CD4-positive, alpha-beta T cell treated with Interleukin-4 for 1 hour (primary cell): ENCODE measurements around the gene GTF3C4.
A peak's percentile ranks its signal among the peaks of the same experiment; 100 is the strongest.

Experiments used
- DNase-seq, 2 donors: peaks; one replicate each; pipeline ENCODE4 v3.0.0-alpha.2; 2020 to 2022

Gene GTF3C4

DNA sequence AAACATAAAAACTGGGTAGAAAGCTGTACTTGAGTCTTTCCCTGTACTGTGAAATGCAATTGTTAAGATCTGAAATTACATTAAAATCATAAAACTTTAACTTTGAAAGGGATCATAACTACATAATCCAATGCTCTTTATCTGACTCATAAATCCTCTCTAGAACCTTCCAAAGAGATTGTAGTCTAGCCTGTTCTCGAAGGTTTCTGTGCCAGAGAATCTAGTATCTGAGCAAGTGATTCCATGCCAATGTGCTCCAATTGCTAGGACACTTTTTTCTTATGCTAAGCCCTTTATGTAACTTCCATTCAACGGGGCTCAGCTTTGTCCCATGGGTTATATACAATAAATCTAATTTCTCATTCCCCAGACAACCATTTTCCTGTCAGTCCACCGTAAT, 21.6 kb upstream of the GTF3C4 start:
- no peak for DNase-seq

DNA sequence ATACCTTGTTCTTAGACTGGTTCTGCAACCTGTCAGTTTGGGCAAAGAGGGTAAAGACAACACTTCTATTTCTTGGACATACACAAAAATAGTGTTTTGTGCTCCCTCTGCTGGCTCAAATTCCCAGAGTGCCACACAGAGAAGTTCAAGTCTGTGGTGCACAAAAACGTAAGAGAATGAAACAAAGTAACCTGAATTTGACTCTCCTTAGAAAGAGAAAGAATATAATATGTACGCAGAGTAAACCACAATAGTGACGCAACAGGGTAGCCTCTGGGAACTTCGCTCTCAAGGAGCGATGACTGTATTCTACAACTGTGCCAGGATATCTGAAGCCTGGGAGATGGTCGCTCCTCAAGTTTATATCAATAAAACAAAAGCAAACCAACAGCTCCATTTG, 19.0 kb upstream of the GTF3C4 start:
- peak in 1 of 2 donors; percentile 13 for DNase-seq

DNA sequence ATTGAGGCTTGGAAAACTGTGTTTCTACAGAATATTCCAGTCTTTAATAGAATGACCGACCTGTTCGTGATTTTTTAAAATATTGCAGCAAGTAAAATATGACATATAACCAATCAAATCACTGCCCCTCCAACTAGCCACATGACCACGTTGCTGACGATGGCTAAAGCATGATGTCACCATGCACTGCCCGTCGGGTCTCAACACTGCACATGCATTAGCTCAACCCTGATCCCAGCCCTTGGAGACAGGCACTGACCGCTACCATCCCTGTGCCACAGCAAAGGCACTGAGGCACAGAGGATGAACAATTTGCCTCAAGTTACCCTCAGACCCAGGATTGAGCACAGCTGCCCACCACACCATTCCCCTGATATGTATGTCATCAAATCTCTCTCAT, 14.0 kb upstream of the GTF3C4 start:
- DNase-seq: no peak

DNA sequence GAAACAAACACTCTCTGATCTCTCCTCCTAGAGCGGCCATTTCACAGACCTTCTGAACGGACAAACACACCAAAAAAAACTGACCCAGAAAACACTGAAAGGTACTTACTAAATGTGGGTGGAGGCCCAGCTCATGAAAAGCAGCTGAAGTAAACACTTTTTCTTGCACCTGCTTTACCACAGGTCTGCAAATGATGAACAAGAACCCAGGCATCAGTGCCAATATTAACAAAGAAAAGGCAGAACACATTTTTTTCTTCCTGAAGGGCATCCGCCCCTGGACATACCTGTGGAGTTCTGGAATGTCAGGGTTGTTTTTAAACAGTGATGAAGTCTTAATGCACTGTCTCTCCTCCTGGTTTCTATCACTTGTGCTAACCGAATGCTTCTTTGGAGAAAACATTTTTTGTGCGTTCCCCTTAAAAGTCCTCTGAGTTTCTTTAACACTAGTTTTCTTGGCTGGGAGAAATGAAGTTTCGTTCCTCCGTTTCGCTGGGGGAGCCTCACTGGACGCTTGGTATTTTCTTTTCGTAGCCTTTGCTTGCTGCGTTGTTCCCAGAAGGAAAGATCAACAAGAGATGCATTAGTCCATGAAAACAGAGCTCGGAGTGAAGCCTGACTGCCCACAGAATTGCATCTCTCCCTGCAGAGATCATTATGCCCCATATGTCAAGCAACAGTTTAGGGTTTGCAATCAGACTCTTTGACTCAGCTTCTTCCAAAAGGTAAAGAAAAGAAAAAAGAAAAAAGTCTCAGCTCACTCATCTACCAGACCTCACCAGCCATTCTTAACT, 7.9 kb upstream of the GTF3C4 start:
- no peak for DNase-seq

DNA sequence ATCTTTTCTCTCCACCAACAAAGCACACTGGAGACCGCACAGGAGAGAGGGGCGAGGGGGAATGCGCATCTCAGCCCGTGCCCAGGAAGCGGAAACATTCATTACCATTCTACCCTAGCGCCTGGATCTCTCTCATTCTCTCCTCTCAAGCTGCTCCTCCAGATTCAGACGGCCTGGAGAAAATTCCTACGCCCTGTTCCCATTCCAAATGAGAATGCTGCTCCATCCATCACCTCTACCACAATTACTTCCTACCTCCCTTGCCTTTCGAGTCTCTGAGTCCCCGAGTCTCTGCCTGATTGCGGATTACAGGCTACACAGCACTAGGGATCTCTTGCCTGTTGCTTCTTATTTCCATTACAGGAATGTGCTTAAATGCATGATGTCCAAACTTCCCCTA, 7.1 kb upstream of the GTF3C4 start:
- DNase-seq: no peak

DNA sequence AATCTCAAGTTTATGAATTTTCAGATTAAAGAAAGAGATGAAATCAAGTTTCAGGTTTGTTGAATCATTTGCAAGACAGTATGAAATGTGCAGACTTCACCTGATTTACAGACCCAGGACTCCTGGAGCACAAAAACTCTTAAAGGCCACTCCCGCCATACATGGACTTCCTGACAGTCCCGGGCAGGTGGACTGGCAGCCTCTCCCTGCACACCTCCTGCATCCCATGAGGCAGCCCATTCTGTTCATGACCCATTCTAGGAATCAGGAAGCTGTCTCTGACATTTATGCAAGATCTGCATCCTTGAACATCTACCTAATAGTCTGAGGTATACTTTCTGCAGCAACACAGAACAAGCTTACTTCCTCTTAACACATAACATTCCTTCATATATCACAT, 6.4 kb upstream of the GTF3C4 start:
- no peak for DNase-seq

DNA sequence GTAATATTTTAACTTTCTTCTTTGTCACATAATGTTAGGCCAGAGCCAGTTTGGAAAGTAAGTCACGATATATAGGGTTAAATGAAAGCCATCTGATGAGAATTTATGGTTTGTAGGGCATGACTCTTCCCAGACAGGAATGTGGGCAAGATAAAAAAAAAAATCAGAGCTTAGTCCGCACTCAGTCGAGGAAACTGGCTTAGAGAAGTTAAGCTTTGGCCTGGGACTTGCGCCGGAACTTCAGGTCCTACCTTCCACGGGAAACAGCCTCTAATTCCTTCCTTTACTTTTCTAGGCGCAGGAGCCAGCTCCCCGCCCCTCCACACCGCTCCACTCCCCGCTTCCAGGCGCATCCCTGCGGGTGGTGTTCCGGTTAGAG, 956 bp upstream of the GTF3C4 start:
- DNase-seq: no peak

DNA sequence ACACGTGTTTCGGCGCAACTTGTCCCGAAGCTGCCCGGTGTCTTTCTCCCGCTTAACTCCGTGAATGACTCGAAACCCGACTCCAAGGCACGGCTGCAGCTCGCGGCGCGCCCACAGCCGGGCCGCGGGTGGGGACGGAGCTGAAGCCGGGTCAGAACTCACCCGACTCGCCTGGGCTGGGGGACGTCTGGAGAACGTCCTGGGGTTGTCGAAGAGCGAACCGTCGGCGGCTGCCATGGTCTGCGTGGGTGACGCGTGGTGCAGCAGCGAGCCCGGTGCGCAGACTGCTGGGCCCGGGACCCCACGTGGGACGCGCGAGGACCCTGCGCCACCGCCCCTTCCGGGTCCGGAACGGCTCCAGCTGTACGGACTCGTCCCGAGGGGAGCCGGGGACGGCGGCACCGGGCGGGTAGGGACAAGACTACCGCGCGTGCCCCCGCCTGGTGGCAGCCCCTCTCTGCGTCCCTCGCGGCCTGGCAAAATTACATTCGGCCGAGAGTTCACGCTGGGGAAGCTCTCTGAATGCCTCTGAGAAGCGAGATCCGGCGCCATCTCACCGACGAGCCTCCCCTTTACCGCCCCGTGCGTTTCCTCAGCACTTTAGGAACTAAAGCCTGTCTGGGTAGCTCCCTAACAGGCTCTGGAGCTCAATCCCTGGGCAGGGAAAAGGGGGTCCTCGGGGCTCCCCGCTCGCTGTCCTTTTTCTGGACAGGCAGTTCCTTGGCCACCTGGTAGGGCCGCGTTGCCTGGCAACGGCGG, 387 bp upstream of the GTF3C4 start, which contains the start of gene DDX31:
Gene DDX31 (minus strand): TSS at position 286 of the 759 bp plus-strand sequence. CDS start 49 bp downstream, at position 237.
- DNase-seq: peak; percentile 88 to 89

DNA sequence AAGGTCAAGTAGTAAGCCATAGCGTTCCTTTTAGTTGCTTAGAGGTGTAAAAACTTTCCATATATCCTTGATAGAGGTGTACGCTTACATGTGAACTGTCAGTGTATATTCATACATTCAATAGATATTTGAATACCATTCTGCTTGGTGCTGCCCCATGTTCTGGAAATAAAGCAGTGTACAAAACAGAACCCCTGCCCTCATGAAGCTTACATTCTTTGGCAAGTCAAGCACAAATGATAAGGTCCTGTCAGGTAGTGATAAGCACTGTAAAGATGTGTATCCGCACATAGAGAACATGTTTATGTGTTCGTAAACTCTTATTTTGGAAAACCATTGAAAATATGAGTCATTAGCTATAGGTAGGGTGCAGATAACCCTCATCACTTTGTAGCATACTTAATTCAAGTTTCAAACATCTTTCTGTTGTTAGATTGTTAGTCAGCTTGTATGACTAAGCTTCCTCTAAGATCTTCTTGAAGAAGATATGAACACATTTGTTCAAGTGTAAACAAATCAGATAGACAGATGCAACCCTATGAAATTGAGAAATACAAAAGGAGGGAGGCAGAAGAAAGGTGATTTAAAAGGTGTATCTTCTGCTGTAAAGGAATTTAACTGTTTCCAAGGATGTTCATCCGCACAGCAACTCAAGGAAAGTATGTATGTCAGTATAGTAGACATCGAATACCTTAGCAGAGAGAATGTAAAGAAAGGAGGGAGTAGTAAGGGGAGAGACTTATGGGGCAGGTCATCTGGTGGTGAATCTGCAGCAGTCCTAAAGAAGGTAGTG, 1.6 kb downstream of the GTF3C4 start:
- DNase-seq: no peak

DNA sequence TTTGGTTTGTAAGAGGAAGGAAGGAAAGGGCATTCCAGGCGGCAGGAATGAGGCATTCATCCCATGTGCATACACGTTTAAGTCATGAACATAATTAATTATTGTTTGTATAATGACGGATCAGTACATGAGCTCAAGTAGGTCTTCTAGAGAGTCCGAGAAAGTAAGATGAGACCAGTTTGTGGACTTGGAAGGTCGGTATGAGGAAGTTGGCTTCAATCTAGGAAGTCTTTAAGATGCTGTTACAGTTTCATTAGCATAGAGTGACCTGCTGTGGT, 2.1 kb downstream of the GTF3C4 start:
- no peak for DNase-seq

DNA sequence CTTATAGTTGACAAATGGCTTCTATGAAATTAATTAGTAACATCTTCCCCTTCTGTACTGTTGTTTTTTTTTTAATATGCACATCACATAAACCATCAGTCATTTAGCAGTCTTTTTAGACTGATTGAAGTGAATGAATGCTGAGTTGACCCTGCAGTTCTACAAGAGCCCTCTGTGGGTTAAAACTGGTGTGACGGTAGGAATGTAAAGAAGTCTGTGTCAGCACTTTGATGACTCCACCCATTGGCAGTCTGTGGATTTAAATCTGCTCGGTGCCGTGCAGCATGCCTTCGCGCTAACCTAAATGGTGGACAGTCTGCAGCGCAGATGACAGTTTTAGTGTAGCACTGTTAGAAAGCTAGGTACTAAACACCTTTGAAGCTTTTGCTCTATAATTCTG, 3.1 kb downstream of the GTF3C4 start:
- peak in 1 of 2 donors; percentile 7 for DNase-seq

DNA sequence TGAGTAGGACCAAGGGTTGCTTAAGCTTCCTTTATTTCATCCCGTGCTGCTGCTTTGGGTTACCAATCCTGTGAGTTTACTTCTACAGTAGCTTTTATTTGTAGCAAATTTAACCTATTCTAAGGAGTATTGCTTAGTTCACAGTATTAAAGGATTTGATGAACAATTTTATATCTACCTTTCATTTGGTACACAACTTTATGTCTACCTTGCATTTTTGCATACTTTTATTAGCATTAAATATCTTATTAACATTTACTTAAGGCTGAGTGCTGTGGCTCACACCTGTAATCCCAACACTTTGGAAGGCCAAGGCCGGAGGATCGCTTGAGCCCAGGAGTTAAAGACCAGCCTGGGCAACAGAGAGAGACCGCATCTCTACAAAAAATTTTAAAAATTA, 4.2 kb downstream of the GTF3C4 start:
- DNase-seq: no peak

DNA sequence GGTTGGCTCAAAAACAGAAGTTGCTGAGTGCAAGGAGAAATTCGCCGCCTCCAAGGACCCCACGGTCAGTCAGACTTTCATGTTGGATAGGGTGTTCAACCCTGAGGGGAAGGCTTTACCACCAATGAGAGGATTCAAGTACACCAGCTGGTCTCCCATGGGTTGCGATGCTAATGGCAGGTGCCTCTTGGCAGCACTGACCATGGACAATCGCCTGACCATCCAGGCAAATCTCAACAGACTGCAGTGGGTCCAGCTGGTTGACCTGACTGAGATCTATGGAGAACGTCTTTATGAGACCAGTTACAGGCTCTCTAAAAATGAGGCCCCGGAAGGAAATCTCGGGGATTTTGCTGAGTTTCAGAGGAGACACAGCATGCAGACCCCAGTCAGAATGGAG, 7.7 kb downstream of the GTF3C4 start:
- DNase-seq: no peak

DNA sequence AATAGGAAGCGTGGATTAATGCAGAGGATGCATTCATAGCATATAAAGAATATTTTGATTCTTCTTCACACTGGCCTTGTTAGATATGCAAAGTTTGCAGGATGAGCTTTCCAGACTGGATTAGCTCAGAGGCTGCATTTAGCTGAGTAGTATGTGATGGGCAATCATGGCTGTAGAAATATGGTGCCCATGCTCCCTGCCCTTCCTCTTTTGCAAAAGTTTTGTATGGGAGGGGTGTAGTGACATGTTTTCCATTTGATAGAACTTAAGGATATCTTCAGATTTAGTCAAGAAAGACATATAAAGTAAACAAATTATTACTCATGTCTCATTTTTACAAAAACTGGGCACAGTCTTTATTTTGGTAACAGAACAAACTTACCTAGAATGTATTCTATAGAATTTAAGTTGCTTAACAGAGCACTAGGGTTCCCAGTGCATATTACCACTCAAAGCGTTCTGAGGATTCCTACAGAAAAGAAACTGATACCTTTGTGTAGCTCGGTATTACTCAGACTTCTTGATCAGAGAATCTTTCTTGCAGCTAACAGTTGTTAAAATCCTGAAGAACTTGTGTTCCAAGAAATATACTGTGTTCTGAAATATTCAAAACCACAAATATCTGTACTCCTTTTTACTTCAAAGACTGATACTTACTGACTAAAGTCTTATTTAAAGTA, 9.8 kb downstream of the GTF3C4 start:
- DNase-seq: no peak

DNA sequence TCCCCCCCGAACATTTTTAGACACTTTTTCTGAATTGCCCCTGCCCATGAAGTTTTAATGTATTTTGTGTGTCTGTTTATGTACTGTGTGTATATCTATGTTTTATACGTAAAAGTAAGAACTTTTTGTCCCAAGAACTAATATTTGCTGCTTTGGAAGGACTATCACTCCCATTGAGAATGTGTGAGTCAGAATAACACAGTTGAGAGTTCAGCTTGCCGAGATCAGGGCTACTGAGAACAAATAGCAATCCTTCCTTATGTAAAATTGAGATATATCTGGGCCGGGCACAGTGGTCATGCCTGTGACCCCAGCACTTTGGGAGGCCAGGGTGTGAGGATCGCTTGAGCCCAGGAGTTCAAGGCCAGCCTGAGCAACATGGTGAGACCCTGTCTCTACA, 11.3 kb downstream of the GTF3C4 start:
- DNase-seq: no peak

DNA sequence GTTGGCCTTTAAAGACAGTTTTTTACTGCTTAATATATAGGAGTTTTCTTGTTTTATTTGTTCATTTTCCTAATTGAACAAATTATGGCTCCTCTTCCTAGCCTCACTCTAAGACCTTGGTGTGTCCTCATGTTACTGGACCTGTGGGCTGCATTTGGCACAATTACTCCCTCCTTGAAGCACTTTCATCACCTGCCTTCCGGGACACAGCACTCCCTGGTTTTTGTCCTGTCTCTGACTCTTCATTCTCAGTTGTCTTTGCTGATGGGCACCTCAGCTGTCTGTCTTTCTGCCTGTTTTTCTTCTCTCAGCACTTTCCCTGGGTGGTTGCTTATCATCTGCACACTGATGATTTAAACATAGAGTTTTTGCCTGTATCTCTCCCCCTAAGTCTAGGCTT, 13.6 kb downstream of the GTF3C4 start:
- no peak for DNase-seq

DNA sequence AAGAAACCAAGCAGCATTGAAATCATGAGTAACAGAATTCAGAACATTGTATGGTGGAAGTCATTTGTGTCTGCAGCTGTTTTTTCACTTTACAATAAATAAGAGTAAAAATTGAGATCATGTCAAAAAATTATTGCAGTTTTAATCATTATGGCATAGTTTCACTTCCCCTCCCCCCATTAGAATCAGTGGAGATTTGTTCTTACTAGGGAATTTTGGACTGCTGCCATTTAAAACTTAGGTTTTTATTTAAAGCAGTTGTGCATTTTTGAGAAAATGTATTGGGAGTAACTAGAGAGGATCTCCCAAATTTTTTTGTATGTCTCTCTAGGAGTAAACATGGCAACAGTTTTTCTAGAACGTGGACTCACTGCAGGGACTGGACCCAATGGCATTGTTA, 20.4 kb downstream of the GTF3C4 start:
- DNase-seq: no peak

DNA sequence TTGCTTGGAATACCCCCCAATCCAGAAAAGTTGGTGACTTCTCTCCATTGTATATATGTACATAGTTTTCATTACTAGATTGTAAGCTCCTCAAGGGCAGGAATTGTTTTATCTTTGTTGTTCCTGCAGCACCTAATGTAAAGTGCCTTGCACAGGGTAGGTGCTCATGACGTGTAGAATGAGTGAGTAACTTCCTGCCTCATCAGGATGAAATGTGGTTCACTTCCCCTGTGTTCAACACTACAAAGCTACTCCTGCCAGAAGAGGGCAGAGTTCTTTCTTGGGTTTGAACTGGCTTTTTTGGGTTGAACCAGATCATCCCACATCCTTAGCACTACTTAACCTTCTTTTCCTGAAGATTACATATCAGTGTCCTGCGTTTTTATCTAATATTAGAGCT, 23.9 kb downstream of the GTF3C4 start:
- DNase-seq: peak in 1 of 2 donors; percentile 32

DNA sequence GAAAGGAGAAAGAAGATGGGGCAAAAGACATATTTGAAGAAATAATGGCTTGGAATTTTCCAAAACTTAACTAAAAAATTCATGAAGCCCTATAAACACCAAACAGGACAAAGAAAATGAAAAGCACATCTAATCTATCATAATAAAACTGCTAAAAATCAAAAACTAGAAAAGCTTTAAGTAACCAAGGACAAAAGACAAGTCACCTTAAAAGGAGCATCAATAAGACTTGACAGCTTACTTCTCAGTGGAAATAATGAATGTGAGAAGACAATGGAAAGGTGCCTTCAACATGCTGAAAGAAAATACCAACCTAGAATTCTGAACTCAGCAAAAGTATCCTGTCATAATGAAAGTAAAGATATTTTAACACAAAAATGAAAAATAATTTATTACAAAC, 27.0 kb downstream of the GTF3C4 start:
- no peak for DNase-seq

DNA sequence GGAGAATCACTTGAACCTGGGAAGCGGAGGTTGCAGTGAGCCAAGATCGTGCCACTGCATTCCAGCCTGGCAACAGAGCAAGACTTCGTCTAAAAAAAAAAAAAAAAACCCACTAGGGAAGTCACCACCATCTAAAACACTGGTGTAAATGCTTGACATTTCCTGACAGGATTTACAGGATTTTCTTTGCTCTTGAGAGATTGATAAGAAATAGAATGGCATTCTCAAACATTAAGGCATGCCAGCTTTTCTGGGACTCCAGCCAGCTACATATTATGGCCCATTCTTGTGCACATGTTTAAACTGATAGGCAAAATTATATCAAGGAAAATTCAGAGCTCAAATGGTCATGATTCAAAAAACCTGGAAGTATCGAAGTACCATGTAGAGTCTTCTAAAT, 28.7 kb downstream of the GTF3C4 start:
- DNase-seq: no peak

DNA sequence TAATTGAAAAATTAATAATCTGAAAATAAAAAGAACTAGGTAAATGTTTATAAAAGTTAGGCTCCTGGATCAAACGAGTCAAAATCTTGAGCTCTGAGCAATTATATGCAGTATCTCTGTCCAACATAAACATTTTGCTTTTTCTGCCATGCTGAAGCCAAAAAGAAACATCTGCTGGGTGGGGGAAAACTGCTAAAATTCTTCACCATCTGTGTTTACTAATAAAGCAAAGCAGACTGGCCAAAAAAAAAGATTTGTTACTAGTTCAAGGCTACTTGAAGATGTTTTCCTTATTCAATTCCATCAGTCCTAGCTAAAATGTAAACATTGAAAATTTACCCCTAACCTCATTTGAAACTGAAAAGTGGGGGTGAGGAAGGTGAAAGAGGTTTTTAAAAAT, 29.7 kb downstream of the GTF3C4 start:
- DNase-seq: no peak

DNA sequence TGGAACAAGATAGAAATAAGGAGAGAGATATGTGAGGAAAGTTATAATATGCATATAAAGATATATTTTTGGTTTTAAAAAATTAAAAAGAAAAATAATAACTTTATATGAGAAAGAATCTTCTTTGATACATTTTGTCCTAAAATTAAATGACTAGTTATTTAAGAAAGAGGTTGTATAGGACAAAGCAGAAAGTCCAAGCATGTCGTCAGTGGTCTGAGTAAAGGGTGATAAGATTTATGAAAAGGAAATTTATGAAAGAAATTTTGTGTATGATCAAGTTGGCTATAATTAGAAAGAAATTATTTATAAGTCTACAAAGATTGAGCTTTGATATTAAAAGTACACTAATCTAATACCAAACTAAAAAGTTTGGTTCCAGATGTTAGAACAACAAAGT, 32.0 kb downstream of the GTF3C4 start:
- DNase-seq: no peak

DNA sequence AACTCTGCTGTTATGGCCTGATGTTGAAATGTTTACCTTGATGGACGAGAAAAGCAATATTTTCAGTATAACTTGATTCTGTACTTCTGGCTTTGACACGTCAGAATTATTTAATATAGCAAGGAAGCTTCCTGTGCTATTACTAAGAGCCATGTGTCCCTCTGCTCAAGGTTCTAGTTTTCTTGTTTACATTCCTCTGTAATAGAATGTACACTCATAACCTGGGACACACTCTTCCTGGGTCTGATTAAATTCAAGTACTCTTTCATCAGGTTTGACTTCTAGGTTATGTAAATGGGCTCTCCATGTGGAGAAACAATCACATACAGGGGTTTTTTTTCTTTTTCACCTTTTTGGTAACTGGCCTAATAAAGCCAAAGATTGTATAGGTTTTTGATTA, 33.1 kb downstream of the GTF3C4 start:
- no peak for DNase-seq
